K562 (cell line): Measurements from ENCODE around the gene TM9SF3. TPM values are rescaled to one million over a fixed set of nuclear protein-coding genes. Genes with fewer than 3 reads are reported as not detected.

ENCODE experiments used
- CREB5 ChIP-seq: fragments of 250-450 bp; sonication (Bioruptor Pico); IDR thresholded peaks from 2 replicates; pipeline ENCODE4 v1.5.0; 2020; ENCODE audit warnings: mild to moderate bottlenecking
- CREM ChIP-seq: IDR thresholded peaks from 2 replicates; pipeline ENCODE4 v1.6.1; 2014; ENCODE audit warnings: antibody characterized with exemption, low read depth
- FOS ChIP-seq: IDR thresholded peaks from 3 replicates; pipeline ENCODE4 v1.6.1; 2011; ENCODE audit not compliant: insufficient read length; ENCODE audit errors: extremely low read depth
- HDAC6 ChIP-seq: IDR thresholded peaks from 2 replicates; pipeline ENCODE4 v1.6.1; 2012; ENCODE audit warnings: low read depth, mild to moderate bottlenecking, control low read depth, inconsistent platforms, low read length, moderate library complexity
- HOMEZ ChIP-seq: fragments of 250-450 bp; sonication (Bioruptor Pico); IDR thresholded peaks from 2 replicates; pipeline ENCODE4 v1.4.0; 2020; ENCODE audit warnings: mild to moderate bottlenecking, moderate library complexity
- KDM1A ChIP-seq, 2 experiments: fragments of 450-650 bp; IDR thresholded peaks; 2 replicates each; pipeline ENCODE4 v1.6.1; 2016; ENCODE audit warnings: mild to moderate bottlenecking in 2 of 2
- L3MBTL2 ChIP-seq: fragments of 450-650 bp; IDR thresholded peaks from 2 replicates; pipeline ENCODE4 v1.6.1; 2016; ENCODE audit warnings: mild to moderate bottlenecking, moderate library complexity
- MCM3 ChIP-seq: fragments of 450-650 bp; IDR thresholded peaks from 2 replicates; pipeline ENCODE4 v1.6.1; 2016
- MED1 ChIP-seq: sonication (generic); formaldehyde crosslinking; IDR thresholded peaks from 2 replicates; pipeline ENCODE4 v1.8.1; 2023; ENCODE audit warnings: missing genetic modification reagents, borderline replicate concordance
- NFATC3 ChIP-seq: fragments of 450-650 bp; IDR thresholded peaks from 2 replicates; pipeline ENCODE4 v1.6.1; 2017; ENCODE audit warnings: mild to moderate bottlenecking
- NR2F6 ChIP-seq: fragments of 450-650 bp; formaldehyde crosslinking; IDR thresholded peaks from 2 replicates; pipeline ENCODE4 v1.4.0; 2020; ENCODE audit warnings: mild to moderate bottlenecking
- PHF20 ChIP-seq: fragments of 450-650 bp; IDR thresholded peaks from 2 replicates; pipeline ENCODE4 v1.6.1; 2018; ENCODE audit not compliant: partially characterized antibody
- PKNOX1 ChIP-seq: fragments of 450-650 bp; IDR thresholded peaks from 2 replicates; pipeline ENCODE4 v1.6.1; 2016
- POLR2AphosphoS5 ChIP-seq: IDR thresholded peaks from 2 replicates; pipeline ENCODE4 v1.6.1; 2011; ENCODE audit warnings: mild to moderate bottlenecking, low read depth, low read length, moderate library complexity; ENCODE audit not compliant: control insufficient read depth, insufficient read depth
- PRDM10 ChIP-seq: fragments of 450-650 bp; IDR thresholded peaks from 2 replicates; pipeline ENCODE4 v1.6.1; 2018; ENCODE audit not compliant: partially characterized antibody
- RUNX1 ChIP-seq: sonication (generic); IDR thresholded peaks from 2 replicates; pipeline ENCODE4 v1.6.1; 2016; ENCODE audit warnings: antibody characterized with exemption, low read depth
- SMARCA4 ChIP-seq: fragments of 450-650 bp; IDR thresholded peaks from 2 replicates; pipeline ENCODE4 v1.6.1; 2016
- SMARCC2 ChIP-seq: fragments of 450-650 bp; IDR thresholded peaks from 2 replicates; pipeline ENCODE4 v1.6.1; 2017; ENCODE audit warnings: antibody characterized with exemption, moderate library complexity, mild to moderate bottlenecking, low read depth
- ZBTB2 ChIP-seq: fragments of 450-650 bp; IDR thresholded peaks from 2 replicates; pipeline ENCODE4 v1.6.1; 2016; ENCODE audit warnings: antibody characterized with exemption
- ZNF175 ChIP-seq: fragments of 200-800 bp; sonication (Bioruptor generic); IDR thresholded peaks from 2 replicates; pipeline ENCODE4 v1.6.1; 2016; ENCODE audit warnings: low read depth, mild to moderate bottlenecking, missing genetic modification characterization, missing compliant biosample characterization
- polyA plus RNA-seq, 8 experiments: library from polyadenylated mRNA; depleted of rRNA in 4 of 8; stranded (reverse) in 5 of 8; unstranded in 3 of 8; fragments of >200 nt; fragmentation: Nextera tagmentation in 2 of 8; fragmentation: Illumina TruSeq in 1 of 8; extraction: Ambion mirVana in 2 of 8; extraction: Trizol in 1 of 8; gene quantifications; 2 replicates each; pipeline versions ENCODE4 v1.2.1 to v1.2.3, GENCODE V29; 2011 to 2014; ENCODE audit warnings: inconsistent platforms in 1 of 8, missing spikeins in 1 of 8
- total RNA-seq, 7 experiments: library from RNA; depleted of rRNA in 6 of 7; stranded (reverse); fragments of >200 nt in 6 of 7; fragmentation: Illumina TruSeq in 2 of 7; extraction: Trizol in 2 of 7; gene quantifications; 2 replicates each; pipeline versions ENCODE4 v1.2.1 to v1.2.3, GENCODE V29; 2011 to 2021; ENCODE audit warnings: low replicate concordance in 1 of 7
- TF ChIP-seq, protein P1 (sequence below): sonication (generic); formaldehyde crosslinking; IDR thresholded peaks from 2 replicates; pipeline ENCODE4 v1.9.0; 2022; ENCODE audit warnings: mild to moderate bottlenecking, missing genetic modification reagents

TM9SF3 gene
- total and polyA plus RNA-seq, 9 of the 15 experiments (the other 6 are each of a cell fraction or from before 2014, with no cell fraction given), result 16.1 to 63.1 (median 34.9) TPM

- TF ChIP-seq HDAC6, result no peak
- no peak for TF ChIP-seq ZNF175 (CRISPR knock-in tag)
- peak; percentile 67 for TF ChIP-seq L3MBTL2
- peak; percentile 94 to 97 for TF ChIP-seq KDM1A (IDR thresholded peaks at IDR 0.05)
- TF ChIP-seq PHF20, result no peak
- peak; percentile 91 for TF ChIP-seq SMARCC2
- peak; percentile 96 for TF ChIP-seq POLR2AphosphoS5
- no peak for TF ChIP-seq PRDM10
- TF ChIP-seq FOS, result no peak
- no peak for TF ChIP-seq MED1
- TF ChIP-seq SMARCA4, result peak; percentile 96
- TF ChIP-seq RUNX1, result peak; percentile 56; the same call in 1 of the 2 replicates
- peak; percentile 83 for TF ChIP-seq PKNOX1
- no peak for TF ChIP-seq NR2F6
- TF ChIP-seq MCM3, result no peak
- TF ChIP-seq ZBTB2, result peak; percentile 37; the same call in 1 of the 2 replicates
- no peak for TF ChIP-seq NFATC3
- TF ChIP-seq HOMEZ (CRISPR knock-in tag), result no peak
- peak; percentile 84 for TF ChIP-seq CREM
- no peak for TF ChIP-seq CREB5 (CRISPR knock-in tag)
- TF ChIP-seq, protein P1, sequence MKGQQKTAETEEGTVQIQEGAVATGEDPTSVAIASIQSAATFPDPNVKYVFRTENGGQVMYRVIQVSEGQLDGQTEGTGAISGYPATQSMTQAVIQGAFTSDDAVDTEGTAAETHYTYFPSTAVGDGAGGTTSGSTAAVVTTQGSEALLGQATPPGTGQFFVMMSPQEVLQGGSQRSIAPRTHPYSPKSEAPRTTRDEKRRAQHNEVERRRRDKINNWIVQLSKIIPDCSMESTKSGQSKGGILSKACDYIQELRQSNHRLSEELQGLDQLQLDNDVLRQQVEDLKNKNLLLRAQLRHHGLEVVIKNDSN (CRISPR knock-in tag), result no peak
These were observed 32.3 kb upstream of the TM9SF3 start (continued) for GRCh38 chr10:96619120-96619519.
